Epithelial cell of prostate (primary cell): Measurements from ENCODE around the gene CD200.
A peak's percentile ranks its signal among the peaks of the same experiment; 100 is the strongest.
"Not testable (repeated sequence)": the region's sequence is repeated elsewhere in the genome, so short reads cannot be mapped to it uniquely, and the experiment has no call there.

Experiments
- DNase-seq: peaks from one replicate; pipeline ENCODE4 v3.0.0-alpha.2; 2011; ENCODE audit warnings: low read depth, low spot score
- H3K27ac ChIP-seq: fragments of 450-650 bp; 2 replicates; pipeline ENCODE4 v1.5.1; 2017; ENCODE audit warnings: mild to moderate bottlenecking

Gene CD200

DNA sequence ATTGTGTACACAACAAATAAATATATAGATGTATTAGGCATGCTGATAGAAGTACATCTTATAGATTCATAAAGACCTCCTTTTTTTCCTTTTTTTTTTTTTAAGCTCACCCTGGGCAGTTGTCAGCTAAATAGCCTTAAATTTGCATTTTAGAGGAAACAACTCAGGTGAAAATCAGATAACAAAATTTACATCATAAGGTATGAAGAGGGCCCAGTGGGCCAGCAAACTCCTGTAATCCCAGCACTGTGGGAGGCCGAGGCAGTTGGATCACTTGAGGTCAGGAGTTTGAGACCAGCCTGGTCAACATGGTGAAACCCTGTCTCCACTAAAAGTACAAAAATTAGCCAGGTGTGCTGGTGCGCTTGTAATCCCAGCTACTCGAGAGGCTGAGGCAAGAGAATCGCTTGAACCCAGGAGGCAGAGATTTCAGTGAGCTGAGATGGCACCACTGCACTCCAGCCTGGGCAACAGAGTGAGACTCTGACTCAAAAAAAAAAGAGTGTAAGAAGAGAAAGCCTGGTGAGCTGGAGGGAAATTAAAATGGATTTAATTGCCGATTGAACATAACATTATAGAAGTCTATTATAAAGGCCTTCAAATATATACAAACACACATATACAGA, 72.1 kb downstream of the CD200 start:
- H3K27ac ChIP-seq: peak overlapping the region; percentile 82
- DNase-seq: not testable (repeated sequence)

DNA sequence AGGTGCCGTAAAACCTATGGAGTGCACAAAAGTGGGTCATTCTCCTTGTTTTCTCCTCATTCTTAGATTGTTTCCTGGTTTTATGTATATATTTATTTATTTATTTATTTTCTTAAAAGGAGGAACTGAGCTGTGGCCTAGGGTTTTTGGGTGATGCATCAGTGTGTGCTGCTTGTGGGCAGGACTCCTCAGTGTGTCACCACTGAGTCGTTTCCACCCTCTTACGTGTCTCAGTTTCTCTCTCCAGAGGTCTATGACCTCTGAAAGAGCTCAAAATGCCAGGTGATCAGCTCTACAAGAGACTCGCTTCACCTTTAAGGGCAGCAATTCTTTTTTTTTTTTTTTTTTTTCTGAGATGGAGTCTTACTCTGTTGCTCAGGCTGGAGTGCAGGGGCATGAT, 72.9 kb downstream of the CD200 start:
- peak overlapping the region; percentile 82 for H3K27ac ChIP-seq
- peak; percentile 51 for DNase-seq

DNA sequence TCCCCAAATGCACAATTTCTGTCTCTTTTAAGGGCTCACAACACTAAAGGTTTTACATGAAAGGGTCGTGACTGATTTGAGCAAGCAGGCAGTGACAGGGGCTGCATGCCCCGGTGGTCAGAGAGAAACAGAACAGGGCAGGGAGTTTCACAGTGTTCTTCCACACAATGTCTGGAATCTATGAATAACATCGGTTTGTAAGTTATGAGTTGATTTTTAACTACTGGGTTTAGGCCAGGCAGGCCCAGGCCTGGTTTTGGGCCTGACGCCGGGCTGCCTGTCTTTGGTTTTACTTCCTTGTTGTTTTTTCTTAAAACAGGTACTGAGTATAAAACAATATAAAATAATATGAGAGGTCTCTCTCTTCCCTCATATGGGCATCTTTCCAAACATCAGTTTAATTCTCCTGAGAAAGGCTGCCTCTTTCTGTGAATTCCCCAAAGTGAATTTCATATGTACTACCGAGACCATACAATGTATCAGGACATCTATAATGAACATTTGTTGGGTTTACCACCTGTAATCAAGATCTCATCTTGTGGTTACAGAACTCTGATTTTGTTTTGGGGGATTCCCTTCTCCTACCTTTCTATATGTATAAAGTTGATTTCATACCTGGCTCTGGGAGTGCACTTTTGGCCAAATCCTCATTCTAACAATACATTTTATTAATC, 74.4 kb downstream of the CD200 start:
- DNase-seq: no peak
- peak overlapping the region; percentile 82 for H3K27ac ChIP-seq

DNA sequence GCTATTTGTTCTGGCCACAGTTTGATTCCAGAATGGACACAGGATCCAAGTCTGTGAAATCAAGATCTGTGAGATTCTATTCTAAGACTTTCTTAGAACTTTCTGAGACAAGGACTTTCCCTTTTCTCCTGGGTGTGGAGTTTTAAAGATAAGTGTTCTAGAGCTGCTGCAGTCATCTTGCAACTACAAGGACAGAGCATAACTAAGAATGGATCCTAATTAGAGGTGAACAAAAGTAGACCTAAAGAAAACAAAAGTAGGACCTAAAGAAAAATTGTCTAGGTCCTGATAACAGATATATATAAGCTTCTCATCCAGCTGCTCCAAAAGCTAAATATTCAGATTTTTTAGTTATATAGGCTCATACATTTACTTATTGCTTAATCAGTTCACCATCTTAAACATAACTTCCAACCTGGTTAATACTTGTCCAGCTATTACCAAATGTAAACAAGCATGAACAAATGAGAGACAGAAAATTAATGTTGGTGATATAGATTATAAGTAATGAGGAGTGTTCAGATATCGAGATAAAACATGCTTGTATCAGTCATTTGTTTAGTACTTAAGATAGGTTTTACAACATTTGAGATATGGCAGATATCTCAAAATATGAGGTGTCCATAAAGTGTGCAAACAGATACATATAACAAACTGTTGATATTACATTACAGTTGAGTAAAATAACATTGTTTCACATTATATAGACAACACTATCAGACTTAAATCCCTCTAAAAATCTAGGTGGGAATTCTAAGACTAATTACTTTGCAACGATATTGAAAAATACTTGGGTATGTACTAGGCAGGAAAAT, 75.1 kb downstream of the CD200 start:
- DNase-seq: no peak

DNA sequence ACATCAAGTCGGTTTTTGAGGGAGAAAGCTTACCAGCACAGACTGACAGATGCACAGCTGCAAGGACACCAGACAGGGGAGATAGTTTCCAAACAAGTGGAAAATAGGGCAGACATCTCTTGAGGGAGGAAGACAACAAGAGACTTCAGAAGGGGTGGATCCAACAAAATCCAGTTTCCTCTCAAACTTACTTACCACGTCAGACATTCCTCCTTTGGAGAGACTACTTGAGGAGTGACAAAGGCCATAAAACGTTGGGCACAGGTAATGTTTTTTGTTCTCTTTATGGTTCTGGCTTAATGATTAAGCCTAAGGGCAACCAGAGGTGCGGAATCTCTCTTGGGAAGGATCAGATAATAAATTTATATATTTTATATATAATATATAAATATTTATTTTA, 76.1 kb downstream of the CD200 start:
- peak overlapping the region; percentile 82 for H3K27ac ChIP-seq
- DNase-seq: peak; percentile 49

More for the DNA sequence above, 75.1 kb downstream of the CD200 start:
- peak overlapping the region; percentile 82 for H3K27ac ChIP-seq

DNA sequence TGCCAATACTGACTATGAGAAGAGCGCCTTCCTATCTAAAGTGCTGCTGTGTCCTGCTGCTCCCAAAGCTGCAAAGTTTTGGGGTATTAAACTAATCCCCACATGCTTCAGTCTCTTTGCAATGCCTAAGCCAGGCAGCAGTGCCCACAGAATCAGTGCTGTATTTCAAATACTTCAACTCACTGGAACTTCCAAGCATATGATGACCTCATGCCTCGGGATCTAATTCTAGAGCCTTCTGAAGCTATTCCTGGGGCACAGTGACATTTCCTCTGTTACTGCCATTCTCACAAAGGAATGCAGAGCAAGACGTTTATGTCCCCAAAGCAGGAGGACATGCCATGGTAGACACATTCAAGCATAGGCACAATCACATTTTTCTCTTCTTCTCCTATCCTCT, 78.5 kb downstream of the CD200 start:
- no peak for DNase-seq
- no peak overlapping the region for H3K27ac ChIP-seq
